CMK (cell line): Measurements from ENCODE around the gene MDFI.

Source experiments
- DNase-seq: peaks from one replicate; pipeline ENCODE4 v3.0.0-alpha.2; 2010; ENCODE audit warnings: low read depth

The MDFI gene

GRCh38 chr6:41672816-41673703 lies 34.8 kb downstream of the MDFI start:
- no peak for DNase-seq

DNA sequence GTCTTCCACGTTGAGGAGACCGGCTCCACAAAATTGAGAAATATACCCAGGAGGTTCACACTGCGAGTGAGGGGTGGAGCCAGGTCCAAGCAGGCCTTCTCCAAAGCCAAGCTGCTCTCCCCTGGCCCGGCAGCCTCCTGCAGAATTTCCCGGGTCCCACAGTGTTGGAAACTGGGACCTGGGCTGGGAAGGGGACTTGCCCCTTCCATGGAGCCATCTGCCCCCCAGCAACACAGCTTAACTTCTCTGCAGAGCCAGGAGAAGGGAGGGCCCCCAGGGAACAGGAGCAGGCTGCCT lies 35.4 kb downstream of the MDFI start:
- DNase-seq: no peak

DNA sequence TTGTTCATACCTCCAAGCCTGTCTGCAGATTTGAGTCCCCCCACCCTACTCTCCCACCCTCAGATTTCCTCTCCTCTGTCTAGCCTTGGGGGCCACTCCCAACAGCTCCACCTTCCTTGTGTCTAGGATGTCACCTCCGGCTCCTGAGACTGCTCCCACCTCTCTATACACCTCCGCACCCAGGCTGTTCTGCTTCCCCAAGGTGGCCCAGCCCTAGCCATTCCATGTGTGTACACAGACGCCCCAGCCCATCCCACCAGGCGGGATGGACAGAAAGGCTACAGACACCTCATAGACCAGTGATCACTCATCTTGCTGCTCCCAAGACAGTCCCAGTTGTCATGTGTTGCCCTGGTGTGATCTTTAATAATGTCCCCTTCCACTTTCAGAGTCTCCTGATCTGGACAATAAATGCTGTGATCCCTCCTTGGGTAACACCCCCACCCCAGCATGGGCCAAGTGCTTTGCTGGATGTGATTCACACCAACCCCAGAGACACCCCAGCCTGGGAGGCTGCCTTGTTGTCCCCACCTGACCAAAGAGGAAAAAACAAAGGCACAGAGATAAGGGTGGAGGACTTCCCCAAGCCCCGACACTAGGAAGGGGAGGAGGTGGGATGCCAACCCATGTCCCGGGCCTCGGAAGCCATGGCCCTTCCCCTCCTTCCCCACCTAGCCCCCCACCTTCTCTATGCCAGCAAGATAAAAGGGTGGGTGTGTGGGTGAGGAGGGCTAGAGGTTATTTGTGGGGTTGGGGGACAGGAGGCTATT lies 36.1 kb downstream of the MDFI start:
- DNase-seq: no peak

DNA sequence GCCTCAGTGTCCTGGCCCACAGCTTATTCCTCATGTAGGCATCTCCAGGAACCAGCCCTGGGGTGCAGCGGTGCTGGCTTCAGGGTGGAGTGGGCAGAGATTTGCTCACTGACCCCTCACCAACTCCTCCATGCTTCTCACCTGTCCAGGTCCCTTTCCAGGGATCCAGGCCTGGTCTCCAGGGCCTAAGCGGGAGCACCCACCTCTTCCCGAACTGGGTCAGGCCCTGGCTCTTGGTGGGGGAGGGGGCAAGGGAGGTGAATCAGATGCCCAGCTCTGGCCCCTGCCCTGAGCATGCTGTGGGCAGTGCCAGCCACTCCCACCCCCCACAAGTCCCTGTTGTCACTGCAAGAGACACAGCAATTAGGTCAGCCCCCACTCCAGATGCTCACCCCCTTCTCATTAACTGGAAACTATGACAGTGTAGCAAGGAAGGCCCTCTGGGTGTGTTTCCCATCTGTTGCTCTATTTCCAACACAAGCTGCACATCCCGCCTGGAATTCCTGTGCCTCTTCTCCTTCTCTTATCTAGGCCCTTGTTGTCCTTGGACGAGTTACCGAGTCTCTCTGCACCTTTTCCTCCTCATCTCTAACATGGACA lies 37.0 kb downstream of the MDFI start:
- DNase-seq: no peak

DNA sequence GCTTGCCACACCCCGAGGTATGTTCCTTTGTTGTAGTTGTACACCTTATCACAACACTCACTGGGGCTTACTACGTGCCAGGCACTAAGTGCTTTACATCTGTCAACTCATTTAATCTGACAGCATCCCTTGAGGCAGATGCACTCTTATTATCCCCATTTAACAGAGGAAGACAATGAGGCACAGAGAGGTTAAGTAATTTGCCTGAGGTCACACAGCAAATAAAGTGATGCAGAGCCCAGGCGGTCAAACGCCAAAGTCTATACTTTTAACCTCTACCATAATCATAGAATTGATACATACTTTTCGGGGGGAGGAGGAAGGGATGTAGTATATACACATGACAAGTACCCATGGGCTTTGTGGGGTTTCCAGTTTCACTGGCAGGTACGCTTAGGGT lies 37.7 kb downstream of the MDFI start:
- no peak for DNase-seq

DNA sequence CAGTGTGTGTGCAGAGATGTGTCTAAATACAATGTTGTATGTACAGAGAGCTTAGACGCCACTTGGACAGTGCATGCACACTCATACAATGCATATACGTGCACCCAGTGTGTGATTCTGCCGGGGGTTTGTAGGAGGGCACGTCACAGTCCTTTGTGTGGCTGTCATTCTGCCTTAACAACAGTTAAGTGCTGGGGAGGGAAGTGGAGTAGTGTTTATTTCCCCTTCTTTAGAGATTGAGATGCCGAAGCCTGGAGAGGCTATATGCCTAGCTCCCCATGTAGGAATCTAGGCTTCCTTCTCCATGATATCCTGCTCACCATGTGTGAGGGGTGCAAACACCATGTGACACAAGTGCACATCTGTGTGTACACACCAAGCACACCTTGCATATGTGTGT lies 38.2 kb downstream of the MDFI start:
- DNase-seq: no peak

DNA sequence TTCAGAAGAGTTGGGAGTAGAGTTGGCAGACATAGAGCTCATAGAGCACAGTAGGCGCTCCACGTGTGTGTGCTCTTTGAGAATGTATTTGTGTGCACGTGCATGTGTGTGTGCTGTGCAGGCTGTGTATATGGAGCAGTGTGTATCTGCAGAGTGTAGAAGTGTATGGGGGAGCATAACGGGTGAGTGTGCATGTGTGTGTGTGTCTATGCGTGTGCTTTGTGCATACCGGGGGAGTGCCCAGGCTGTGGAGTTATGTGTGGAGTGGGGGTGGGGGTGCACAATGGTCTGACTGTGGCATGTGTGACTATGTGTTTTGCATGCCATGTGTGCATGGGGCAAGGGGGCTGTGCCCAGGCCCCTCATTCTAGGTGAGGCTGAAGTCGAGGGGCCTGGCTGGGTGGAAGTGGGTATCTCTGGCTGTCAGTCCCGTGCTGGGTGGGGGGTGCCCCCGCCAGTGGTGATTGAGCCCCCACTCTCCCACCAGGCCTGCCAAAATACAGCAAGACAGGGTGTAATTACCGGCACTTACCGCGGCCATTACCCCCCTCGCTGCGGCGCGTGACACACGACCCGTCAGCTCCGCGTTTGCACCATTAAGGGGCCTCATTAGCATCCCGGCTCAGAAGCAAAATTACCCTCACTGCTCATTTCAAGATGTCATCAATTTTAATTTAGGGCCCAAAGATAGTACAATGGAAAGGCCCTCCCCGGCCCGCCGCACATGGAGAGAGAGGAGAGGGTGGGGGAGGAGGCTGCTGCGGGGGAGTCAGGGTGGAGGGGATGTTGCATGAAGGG lies 39.1 kb downstream of the MDFI start:
- DNase-seq: no peak

GRCh38 chr6:41678511-41679084 lies 40.3 kb downstream of the MDFI start:
- no peak for DNase-seq

DNA sequence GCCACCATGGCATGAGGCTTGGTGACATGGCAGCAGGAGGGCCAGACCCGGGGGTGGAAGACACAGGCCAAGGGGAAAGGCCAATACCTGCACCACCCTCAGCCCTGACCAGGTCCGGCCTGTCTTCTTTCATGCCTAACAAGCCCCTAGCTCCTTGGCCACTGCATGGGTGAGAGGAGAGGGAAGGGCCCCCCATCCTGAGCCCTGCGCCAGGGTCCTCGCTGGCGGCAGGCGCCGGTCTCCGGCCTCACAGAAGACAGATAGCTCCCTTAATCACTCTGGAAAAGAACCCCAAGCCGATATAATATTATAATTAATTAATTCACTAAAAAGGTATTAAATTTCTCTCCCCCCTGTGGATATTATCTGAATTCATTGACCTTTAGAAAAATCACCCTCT lies 41.4 kb downstream of the MDFI start:
- DNase-seq: no peak

GRCh38 chr6:41680182-41680965 lies 42.1 kb downstream of the MDFI start:
- no peak for DNase-seq

DNA sequence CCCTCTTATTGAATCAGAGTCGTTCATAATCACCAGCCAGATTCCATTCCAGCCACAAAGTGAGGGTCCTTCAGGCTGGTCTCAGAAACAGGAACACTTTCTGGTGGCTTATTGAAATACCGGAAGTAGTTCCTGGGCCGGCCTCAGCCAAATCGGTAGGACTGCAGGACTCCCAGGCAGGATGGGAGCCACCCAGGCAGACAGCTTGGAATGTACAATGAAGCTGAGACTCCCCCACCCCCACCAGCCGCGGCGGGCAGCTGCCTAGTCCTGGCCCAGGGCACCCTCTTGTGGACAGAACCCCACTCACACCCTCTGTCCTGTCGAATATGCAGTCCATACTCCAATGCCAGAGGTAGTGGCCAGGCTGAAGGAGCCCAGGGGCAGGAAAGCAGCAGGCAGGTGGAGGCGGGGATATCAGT lies 43.8 kb downstream of the MDFI start:
- DNase-seq: peak; percentile 68

- DNase-seq: no peak
These were observed 44.4 kb downstream of the MDFI start for GRCh38 chr6:41682497-41683272.

GRCh38 chr6:41683273-41683522 lies 44.9 kb downstream of the MDFI start:
- DNase-seq: no peak

DNA sequence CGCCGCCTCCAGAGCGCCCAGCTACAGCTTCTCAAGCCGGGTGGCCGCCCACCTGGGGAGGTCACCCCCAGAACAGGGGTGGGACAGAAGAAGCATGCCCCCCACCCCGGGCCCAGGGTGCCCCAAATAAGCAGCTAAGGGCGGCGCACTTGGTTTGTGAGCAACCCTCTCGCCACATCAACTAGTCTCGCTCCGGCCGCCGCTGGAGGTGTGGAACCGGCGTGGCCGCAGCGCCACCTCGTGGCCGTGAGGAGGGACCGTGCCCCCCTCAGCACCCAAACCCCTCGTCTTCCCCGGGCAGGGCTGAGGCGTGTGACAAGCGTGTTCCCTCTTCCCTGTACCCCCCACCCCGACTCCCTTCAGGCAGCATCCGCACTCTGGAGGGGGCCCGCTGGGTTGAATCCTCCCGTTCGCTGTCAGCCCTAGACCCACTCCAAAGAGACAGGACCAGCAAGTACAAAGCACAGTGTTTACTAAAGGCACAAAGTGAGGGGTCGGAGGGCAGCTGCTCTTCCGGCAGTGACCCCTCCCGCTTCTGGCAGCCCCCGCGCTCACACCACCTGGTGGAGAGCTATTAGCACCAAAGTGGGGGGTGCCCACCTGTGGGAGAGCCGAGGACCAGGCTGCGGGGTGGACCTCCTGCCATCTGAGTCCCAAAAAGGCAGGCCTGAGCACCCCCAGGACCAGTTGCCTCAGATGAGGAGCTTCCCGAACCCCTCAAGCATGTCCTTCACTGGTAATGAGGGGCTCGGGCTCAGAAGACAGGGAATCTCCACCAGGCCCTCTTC lies 45.4 kb downstream of the MDFI start:
- DNase-seq: no peak

- no peak for DNase-seq
These were observed 46.3 kb downstream of the MDFI start for GRCh38 chr6:41684311-41685180.

DNA sequence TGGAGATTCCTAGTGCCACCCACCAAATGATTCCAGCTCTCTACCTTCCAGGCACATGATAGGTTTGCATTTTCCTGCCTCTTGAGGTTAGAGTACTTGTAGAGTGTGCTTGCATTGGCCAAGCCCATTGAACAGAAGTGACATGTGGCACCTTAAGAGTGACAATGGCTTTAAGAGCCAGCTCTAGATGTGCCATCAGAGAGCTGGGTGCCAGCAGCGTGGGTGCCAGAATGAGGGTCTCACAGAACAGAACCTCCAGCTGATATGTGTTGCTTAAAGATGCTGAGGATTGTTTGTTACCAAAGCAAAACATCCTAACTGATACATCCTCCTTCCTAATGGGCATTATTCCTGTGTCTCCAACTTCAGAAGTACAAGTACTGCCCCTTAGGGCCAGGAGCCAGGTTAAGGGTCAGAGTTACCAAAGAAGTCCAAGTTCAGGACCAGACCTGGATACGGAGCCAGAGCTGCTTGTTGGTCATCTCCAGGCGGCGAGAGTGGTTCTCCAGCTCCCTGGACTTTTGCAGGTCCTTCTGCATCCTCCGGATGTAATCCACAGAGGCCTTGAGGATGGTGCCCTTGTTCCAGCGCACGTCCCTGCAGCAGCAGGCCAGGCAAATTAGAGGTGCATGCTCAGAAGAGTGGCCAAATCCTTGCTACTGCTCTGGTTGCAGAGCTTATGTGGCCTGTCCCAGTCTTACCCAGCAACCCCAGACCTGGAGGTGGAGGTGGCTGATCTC lies 47.5 kb downstream of the MDFI start:
- no peak for DNase-seq

GRCh38 chr6:41687501-41688175 lies 49.4 kb downstream of the MDFI start:
- no peak for DNase-seq
